Psoas muscle (tissue), 8 donors: ENCODE measurements around the gene B4GALT2. TPM values are rescaled to one million over a fixed set of nuclear protein-coding genes. Genes with fewer than 3 reads are reported as not detected.
A peak's percentile ranks its signal among the peaks of the same experiment; 100 is the strongest.

Experiments used
- ATAC-seq, 4 donors: fragments of 200-7000 bp; cut with Tn5 transposase; one replicate each; pipeline ENCODE4 v1.9.1; 2020; ENCODE audit warnings: moderate library complexity in 3 of 4, mild to moderate bottlenecking in 2 of 4
- DNase-seq, 2 donors: peaks; one replicate each; pipeline ENCODE4 v3.0.0-alpha.2; 2020
- H3K27ac ChIP-seq: fragments of 200-600 bp; one replicate; pipeline ENCODE4 v1.8.0; 2022
- H3K27me3 ChIP-seq, 3 donors: fragments of 200-600 bp in 1 of 3; one replicate each; pipeline versions ENCODE4 v1.6.1 to v1.8.0; 2013 to 2022; ENCODE audit warnings: low read length in 2 of 3, mild to moderate bottlenecking in 2 of 3, moderate library complexity in 1 of 3; ENCODE audit not compliant: insufficient read depth in 3 of 3
- H3K36me3 ChIP-seq, 2 donors: fragments of 200-600 bp in 1 of 2; one replicate each; pipeline versions ENCODE4 v1.6.1 to v1.8.0; 2013 to 2022; ENCODE audit warnings: low read depth in 1 of 2, mild to moderate bottlenecking in 1 of 2, moderate library complexity in 1 of 2; ENCODE audit not compliant: insufficient read depth in 1 of 2
- H3K4me1 ChIP-seq: fragments of 200-600 bp; one replicate; pipeline ENCODE4 v1.8.0; 2022
- H3K4me3 ChIP-seq: fragments of 200-600 bp; one replicate; pipeline ENCODE4 v1.8.0; 2022; ENCODE audit warnings: mild to moderate bottlenecking
- H3K9me3 ChIP-seq: fragments of 200-600 bp; one replicate; pipeline ENCODE4 v1.8.0; 2022
- WGBS, 3 donors: extraction: QIAGEN DNeasy Blood & Tissue Kit; methylation state at CpG; one replicate each; pipeline versions ENCODE4 v1.1.6 to v1.1.7; 2013; 5-methylcytosine and 5-hydroxymethylcytosine counted together
- intact Hi-C, 2 donors: fragments of 100-400 bp; cut with DNase I; formaldehyde crosslinking; loops; one replicate each; pipeline versions ENCODE4 v1.11.0 to v1.14.2; 2022
- polyA plus RNA-seq, 3 donors: library from polyadenylated mRNA; stranded (reverse); fragments of 200-250 nt; gene quantifications; one replicate each; pipeline ENCODE4 v1.2.3, GENCODE V29; 2013
- total RNA-seq, 4 donors: library from RNA; stranded (reverse); fragmentation: NEBNext Ultra II Directional in 2 of 4; extraction: Animal tissue kit (Norgen Biotek cat#: 25700) in 2 of 4; gene quantifications; one replicate each; pipeline versions ENCODE4 v1.2.1 to v1.2.4, GENCODE V29; 2021 to 2023
- TF ChIP-seq, protein P1 (sequence below): fragments of 200-600 bp; IDR thresholded peaks from one replicate; pipeline ENCODE4 v1.8.0; 2022; ENCODE audit warnings: antibody characterized with exemption
- donor health status: healthy with polysubstance abuse.
- donor health status: DM: no; HTN: no; CAD: no; lungs with moderate emphysema.
- donor health status: Bipolar disorder and iron deficiency.
- donor health status: healthy.
- donor health status: DM: yes; HTN: yes; CAD: no.
- donor health status: DM: no; HTN: no; CAD: no.
- donor health status: DM: no; HTN: no; CAD: no.
- donor health status: DM: yes; HTN: yes; CAD: no.

Gene B4GALT2
- total and polyA plus RNA-seq, 7 donors = 33.5 to 81.0 (median 54.9) TPM

DNA sequence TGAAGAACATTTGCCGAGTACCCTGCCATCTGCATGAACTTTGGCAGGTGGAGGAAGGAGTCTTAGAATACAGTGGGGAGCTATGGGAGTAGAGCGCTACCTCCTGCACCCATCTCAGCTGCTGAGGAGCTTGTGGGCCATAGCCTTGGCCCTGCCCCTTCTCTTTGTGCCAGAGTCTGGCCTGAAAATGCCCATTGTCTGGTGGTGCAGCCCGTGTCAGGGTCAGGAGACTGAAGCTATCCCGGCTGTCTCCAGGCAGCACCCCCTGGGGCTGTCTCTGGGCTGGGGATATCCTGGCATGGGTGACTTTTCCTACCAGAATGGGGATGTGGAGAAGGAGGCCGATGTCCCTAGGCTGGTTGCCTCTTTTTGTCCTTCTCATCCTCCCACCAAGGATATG, 25.0 kb upstream of the B4GALT2 start:
- no peak overlapping the region for H3K4me3 ChIP-seq
- TF ChIP-seq, protein P1, sequence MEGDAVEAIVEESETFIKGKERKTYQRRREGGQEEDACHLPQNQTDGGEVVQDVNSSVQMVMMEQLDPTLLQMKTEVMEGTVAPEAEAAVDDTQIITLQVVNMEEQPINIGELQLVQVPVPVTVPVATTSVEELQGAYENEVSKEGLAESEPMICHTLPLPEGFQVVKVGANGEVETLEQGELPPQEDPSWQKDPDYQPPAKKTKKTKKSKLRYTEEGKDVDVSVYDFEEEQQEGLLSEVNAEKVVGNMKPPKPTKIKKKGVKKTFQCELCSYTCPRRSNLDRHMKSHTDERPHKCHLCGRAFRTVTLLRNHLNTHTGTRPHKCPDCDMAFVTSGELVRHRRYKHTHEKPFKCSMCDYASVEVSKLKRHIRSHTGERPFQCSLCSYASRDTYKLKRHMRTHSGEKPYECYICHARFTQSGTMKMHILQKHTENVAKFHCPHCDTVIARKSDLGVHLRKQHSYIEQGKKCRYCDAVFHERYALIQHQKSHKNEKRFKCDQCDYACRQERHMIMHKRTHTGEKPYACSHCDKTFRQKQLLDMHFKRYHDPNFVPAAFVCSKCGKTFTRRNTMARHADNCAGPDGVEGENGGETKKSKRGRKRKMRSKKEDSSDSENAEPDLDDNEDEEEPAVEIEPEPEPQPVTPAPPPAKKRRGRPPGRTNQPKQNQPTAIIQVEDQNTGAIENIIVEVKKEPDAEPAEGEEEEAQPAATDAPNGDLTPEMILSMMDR = no peak
- intact Hi-C loops = no loop called here
- 72 to 81% (median 73%) methylated on average over 5 of the region's 5 CpGs for WGBS, 3 donors
- ATAC-seq = no peak
- no peaks in the 10 kb centered on the region for H3K9me3 ChIP-seq
- H3K27ac ChIP-seq = peak overlapping the region; percentile 44
- H3K27me3 ChIP-seq = no peaks in the 10 kb centered on the region
- DNase-seq = no peak
- H3K4me1 ChIP-seq = peaks cover 60% of the 10 kb centered on the region
- H3K36me3 ChIP-seq = peaks cover 0 to 64% of the 10 kb centered on the region in 2 donors

DNA sequence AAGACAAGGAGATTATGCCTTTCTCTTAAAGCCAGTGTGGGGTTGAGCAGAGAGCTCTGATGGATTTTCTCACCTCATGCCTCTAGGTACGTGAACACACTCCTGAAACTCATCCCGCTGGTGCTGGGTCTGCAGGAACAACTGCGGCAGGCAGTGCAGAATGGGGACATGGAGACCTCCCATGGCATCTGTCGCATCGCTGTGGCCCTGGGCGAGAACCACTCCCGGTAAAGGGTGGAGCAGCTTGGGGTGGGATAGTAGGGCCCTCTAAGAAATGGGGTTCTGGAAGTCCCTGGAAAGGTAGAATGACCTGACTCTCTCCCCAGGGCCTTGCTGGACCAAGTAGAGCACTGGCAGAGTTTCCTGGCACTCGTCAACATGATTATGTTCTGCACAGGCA, 22.8 kb upstream of the B4GALT2 start:
- ATAC-seq = no peak

DNA sequence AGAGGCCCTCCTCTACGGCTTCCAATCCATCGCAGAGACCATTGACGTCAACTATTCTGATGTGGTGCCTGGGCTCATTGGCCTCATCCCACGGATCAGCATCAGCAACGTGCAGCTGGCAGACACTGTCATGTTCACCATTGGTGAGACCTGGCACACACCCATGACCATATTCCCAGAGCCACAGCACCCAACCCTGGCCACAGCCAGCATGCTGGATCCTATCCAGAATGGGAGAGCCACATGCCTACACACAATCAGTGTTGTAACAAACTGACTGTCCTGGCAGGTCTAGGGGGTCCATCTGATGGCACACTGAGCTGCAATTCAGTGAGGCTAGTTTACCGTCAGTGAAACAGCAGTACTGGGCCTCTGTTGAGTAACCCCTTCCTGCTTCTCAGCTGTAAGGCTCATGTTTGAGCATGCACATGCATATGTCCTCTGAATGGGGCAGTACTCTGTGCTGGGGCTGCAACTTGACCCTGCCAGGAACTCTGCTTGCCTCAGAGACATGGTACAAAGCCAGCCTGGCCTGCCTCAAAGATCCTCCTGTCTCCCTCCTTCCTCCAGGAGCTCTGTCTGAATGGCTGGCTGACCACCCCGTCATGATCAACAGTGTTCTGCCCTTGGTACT, 21.5 kb upstream of the B4GALT2 start:
- DNase-seq (no peak), ATAC-seq (peak; percentile 28 to 58 (median 50))
- WGBS, 3 donors = 60 to 77% (median 64%) methylated on average over 7 of the region's 7 CpGs
- no peak overlapping the region for H3K27ac ChIP-seq
- peaks cover 0 to 74% of the 10 kb centered on the region in 2 donors for H3K36me3 ChIP-seq
- peaks cover 25% of the 10 kb centered on the region for H3K4me1 ChIP-seq
- no peaks in the 10 kb centered on the region for H3K27me3 ChIP-seq
- TF ChIP-seq, protein P1 = no peak
- H3K9me3 ChIP-seq = no peaks in the 10 kb centered on the region
- intact Hi-C loops = no loop called here
- no peak overlapping the region for H3K4me3 ChIP-seq

More for the DNA sequence above, 22.8 kb upstream of the B4GALT2 start:
- no peak for DNase-seq
- TF ChIP-seq, protein P1 = no peak
- no peak overlapping the region for H3K27ac ChIP-seq
- 91 to 95% (median 92%) methylated on average over 8 of the region's 8 CpGs for WGBS, 3 donors
- intact Hi-C loops = no loop called here
- peaks cover 38% of the 10 kb centered on the region for H3K4me1 ChIP-seq
- H3K27me3 ChIP-seq = no peaks in the 10 kb centered on the region
- no peaks in the 10 kb centered on the region for H3K9me3 ChIP-seq
- peaks cover 0 to 67% of the 10 kb centered on the region in 2 donors for H3K36me3 ChIP-seq
- no peak overlapping the region for H3K4me3 ChIP-seq

DNA sequence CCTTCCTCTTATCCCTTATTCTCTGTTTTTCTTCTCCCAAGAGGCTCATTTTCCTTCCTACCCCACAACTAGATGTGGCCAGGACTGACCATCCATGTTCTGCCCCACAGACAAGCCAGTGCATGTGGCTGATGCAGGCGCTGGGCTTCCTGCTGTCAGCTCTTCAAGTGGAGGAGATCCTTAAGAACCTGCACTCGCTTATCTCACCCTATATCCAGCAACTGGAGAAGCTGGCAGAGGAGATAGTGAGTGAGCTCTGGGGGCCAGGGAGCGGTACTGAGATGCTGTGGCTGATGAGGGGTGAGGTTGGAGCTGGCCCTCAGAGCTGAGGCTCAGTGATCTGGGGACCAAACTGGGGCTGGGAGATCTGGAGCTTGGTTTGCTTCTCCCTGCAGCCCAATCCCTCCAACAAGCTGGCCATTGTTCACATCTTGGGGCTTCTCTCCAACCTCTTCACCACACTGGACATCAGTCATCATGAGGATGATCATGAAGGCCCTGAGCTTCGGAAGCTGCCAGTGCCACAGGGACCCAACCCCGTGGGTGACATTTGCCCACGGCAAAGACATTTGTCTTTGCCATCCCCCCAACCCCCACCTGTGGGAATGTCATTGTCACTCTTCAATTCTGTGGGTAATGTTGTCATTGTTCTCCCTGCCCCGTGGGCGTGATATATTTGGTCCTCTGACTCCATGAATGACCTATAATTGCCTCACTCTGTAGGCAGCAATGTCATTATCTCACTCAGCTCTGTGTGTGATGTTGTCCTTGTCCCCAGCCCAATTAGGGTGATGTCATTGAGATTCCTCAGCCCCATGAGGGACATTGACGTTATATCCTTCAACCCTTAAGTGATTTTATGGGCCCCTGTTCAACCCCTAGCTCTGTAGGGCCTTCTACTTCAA, 20.4 kb upstream of the B4GALT2 start:
- Histone ChIP-seq H3K4me1 (peaks cover 14% of the 10 kb centered on the region), H3K36me3 (peaks cover 0 to 85% of the 10 kb centered on the region in 2 donors), H3K9me3 (no peaks in the 10 kb centered on the region), H3K27me3 (no peaks in the 10 kb centered on the region), H3K4me3 (no peak overlapping the region), H3K27ac (no peak overlapping the region)
- peak in 3 of 4 donors; percentile 15 to 28 (median 24) for ATAC-seq
- no peak for DNase-seq
- WGBS, 3 donors = 76 to 82% (median 80%) methylated on average over 9 of the region's 9 CpGs
- TF ChIP-seq, protein P1 = no peak
- intact Hi-C loops = no loop called here
